Measurements from ENCODE around the gene PNLIPRP1. TPM values are rescaled to one million over a fixed set of nuclear protein-coding genes. Genes with fewer than 3 reads are reported as not detected.

Gene PNLIPRP1
- total RNA-seq: not detected
- polyA plus RNA-seq (ENCODE audit: insufficient read depth, low read depth, low replicate concordance): 0.33 TPM
- long read RNA-seq, donor 1: 0 reads
- long read RNA-seq, donor 2: 0 reads

DNA sequence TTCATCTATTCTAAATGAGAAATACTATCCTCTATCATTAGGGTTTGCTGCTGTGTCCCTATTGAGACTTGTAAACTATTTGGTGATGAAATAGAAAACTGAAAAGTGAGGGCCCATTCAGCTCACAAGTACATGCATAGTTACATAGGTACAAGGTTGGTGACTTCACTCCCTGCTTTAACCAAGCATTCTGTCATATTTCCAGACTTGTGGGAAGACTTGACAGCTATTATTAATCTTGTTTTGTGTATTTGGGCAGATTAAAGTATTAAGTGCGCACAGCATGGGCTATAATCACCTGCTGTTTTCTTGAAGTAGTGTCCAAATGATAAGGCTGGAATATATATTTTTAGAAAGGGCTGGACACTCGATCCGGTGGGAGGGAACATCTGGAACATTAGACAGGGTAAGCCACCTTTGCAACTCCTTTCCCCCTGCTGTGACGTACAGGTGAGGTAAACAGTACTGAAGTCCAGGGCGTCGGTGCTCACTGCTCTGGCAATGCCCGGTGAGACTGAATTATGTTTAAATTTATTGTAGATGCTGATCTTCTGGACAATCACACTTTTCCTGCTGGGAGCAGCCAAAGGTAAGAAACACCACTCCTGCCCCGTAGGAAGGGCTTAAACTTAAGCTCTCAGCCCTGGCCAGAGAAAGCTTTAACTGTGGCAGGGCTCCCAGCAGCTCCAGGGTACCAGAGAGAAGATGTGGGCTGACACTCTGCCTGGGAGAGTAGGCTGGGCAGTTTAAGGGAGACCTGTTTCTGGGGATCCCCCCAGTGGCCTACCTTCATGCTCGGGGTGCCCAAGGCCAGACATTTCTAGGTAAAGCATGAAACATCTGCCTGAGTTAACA is at the start of gene PNLIPRP1:
PNLIPRP1 (plus strand) TSS at position 370 of the 855 bp plus-strand sequence; CDS start at position 541, 171 bp downstream.
- no peak for DNase-seq
- no peak for TF ChIP-seq POLR2A (IDR thresholded peaks at IDR 0.05)
- TF ChIP-seq, protein P1, sequence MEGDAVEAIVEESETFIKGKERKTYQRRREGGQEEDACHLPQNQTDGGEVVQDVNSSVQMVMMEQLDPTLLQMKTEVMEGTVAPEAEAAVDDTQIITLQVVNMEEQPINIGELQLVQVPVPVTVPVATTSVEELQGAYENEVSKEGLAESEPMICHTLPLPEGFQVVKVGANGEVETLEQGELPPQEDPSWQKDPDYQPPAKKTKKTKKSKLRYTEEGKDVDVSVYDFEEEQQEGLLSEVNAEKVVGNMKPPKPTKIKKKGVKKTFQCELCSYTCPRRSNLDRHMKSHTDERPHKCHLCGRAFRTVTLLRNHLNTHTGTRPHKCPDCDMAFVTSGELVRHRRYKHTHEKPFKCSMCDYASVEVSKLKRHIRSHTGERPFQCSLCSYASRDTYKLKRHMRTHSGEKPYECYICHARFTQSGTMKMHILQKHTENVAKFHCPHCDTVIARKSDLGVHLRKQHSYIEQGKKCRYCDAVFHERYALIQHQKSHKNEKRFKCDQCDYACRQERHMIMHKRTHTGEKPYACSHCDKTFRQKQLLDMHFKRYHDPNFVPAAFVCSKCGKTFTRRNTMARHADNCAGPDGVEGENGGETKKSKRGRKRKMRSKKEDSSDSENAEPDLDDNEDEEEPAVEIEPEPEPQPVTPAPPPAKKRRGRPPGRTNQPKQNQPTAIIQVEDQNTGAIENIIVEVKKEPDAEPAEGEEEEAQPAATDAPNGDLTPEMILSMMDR (IDR thresholded peaks at IDR 0.05): no peak
- Histone ChIP-seq H3K36me3 (ENCODE audit: low read depth, missing control alignments) (no peaks in the 10 kb centered on the region), H3K4me1 (no peaks in the 10 kb centered on the region), H3K4me3 (no peak within 1 kb of the TSS), H3K27me3 (no peaks in the 10 kb centered on the region), H3K9me3 (no peaks in the 10 kb centered on the region), H3K27ac (no peak within 1 kb of the TSS)
- intact Hi-C loops (cut with DNase I; ENCODE audit: low total_unique reads): no loop called here
- 85 to 90% methylated on average over 9 of the region's 9 CpGs for WGBS, 2 donors

DNA sequence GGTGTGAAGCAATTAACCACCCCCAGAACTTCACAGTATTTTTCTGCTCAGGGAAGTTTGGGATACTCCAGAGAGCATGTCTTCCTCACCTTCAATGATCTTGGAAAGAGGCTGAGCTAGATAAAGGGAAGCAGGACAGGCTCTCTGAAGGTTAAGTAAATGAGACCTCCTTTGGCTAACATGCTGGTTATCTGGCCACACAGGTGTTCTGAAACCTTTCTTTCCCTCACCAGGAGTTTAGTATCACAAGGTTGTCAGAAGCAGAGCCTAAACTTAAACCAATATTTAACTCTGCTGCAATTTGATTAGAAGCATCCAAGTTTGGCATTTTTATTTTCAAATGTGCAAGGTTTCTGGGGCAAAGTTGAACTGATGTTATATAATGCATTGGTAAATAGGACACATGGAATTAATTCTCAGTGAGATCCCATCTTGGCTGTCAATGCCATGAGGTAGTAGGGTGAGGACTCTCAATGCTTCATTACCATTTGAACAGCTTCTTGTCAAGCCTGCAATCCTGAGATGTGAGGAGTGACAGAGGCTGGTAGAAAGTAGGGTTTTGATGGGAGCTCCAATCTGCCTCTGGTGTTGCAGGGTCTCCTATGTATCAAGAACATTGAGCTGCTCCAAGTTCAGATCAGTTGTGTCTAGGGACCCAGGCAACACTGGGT is 48.6 kb upstream of the PNLIPRP1 start:
- TF ChIP-seq, protein P1 (IDR thresholded peaks at IDR 0.05): no peak
- DNase-seq: no peak
- no peaks in the 10 kb centered on the region for H3K27me3 ChIP-seq
- intact Hi-C loops (cut with DNase I; ENCODE audit: low total_unique reads): no loop called here
- no peak overlapping the region for H3K27ac ChIP-seq
- H3K36me3 ChIP-seq (ENCODE audit: low read depth, missing control alignments): no peaks in the 10 kb centered on the region
- no peaks in the 10 kb centered on the region for H3K4me1 ChIP-seq
- no peak overlapping the region for H3K4me3 ChIP-seq
- H3K9me3 ChIP-seq: no peaks in the 10 kb centered on the region

DNA sequence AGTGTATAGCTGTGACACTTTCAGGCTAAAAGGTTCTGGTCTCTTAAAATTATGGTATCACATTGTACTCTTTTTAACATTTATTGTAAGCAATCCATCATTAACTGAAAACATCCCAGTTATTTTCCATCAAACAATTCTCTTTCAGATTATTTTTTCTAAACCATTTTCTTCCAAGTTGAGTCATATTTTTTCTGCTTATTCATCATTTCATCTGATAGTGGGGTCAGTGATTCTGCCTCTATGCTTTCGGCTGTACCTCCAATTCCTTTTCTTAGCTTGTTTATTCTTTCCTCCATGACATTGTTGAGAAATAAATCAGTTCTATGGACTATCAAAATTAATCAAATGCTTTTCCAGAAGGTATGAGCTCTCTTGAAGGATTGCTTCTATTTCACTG is 45.6 kb upstream of the PNLIPRP1 start:
- no peak overlapping the region for H3K4me3 ChIP-seq
- WGBS, 2 donors: 80 to 81% methylated on average over 1 of the region's 1 CpG
- intact Hi-C loops (cut with DNase I; ENCODE audit: low total_unique reads): no loop called here
- no peak for DNase-seq
- TF ChIP-seq, protein P1 (IDR thresholded peaks at IDR 0.05): no peak
- TF ChIP-seq POLR2A (IDR thresholded peaks at IDR 0.05): no peak
- H3K27me3 ChIP-seq: no peaks in the 10 kb centered on the region
- H3K36me3 ChIP-seq (ENCODE audit: low read depth, missing control alignments): no peaks in the 10 kb centered on the region
- H3K4me1 ChIP-seq: no peaks in the 10 kb centered on the region
- no peaks in the 10 kb centered on the region for H3K9me3 ChIP-seq
- H3K27ac ChIP-seq: no peak overlapping the region

DNA sequence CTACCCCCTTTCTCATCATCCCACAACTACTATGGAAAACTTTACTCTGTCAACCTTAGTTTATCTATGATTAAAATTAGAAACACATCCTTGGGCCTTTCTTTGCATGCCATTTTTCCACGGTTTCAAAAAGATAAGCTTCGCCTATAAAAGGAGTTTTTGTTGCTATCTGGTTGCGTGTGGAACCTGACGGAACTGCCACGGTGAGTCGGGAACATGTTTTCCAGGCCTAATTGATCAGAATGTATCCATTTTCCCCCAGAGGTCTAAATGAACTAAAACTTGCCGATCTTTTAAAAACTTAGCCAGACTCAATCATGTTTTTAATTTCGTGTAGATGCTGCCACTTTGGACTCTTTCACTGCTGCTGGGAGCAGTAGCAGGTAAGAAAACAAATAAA is 45.0 kb upstream of the PNLIPRP1 start, which contains the start of gene PNLIP:
PNLIP (plus strand) TSS at position 176 of the 400 bp plus-strand sequence; CDS start at position 338, 162 bp downstream.
- H3K4me3 ChIP-seq: no peak within 1 kb of the TSS
- intact Hi-C loops (cut with DNase I; ENCODE audit: low total_unique reads): no loop called here
- 56 to 66% methylated on average over 8 of the region's 8 CpGs for WGBS, 2 donors

More for the DNA sequence above, 45.0 kb upstream of the PNLIPRP1 start, which contains the start of gene PNLIP:
- H3K9me3 ChIP-seq: no peaks in the 10 kb centered on the region
- DNase-seq: no peak
- no peaks in the 10 kb centered on the region for H3K36me3 ChIP-seq (ENCODE audit: low read depth, missing control alignments)
- H3K4me1 ChIP-seq: no peaks in the 10 kb centered on the region
- no peak for TF ChIP-seq POLR2A (IDR thresholded peaks at IDR 0.05)
- TF ChIP-seq, protein P1 (IDR thresholded peaks at IDR 0.05): no peak
- H3K27me3 ChIP-seq: no peaks in the 10 kb centered on the region
- no peak within 1 kb of the TSS for H3K27ac ChIP-seq
